Measurements from ENCODE around the gene EFCAB11. TPM values are rescaled to one million over a fixed set of nuclear protein-coding genes. Genes with fewer than 3 reads are reported as not detected.

EFCAB11 gene
- total RNA-seq, 1 experiment from 2014 or later, result 18.1 TPM

GRCh38 chr14:89849931-89850330 is 104.6 kb downstream of the EFCAB11 start:
- Histone ChIP-seq H3K27me3 (ENCODE audit: insufficient read depth, low read length) (no peaks in the 10 kb centered on the region), H4K20me1 (ENCODE audit: insufficient read depth) (no peaks in the 10 kb centered on the region), H3K9me3 (ENCODE audit: control insufficient read depth in 1 of 2, insufficient read depth in 1 of 2, low read depth in 1 of 2, low read length in 2 of 2) (no peaks in the 10 kb centered on the region), H3K4me2 (ENCODE audit: low read length) (no peak overlapping the region), H3K79me2 (ENCODE audit: insufficient read depth, low read length) (no peaks in the 10 kb centered on the region), H3K4me1 (ENCODE audit: control insufficient read depth in 1 of 2, insufficient read depth in 2 of 2, low read length in 2 of 2) (no peaks in the 10 kb centered on the region), H3K27ac (ENCODE audit: low read depth, low read length) (no peak overlapping the region), H3K36me3 (ENCODE audit: control insufficient read depth in 1 of 2, insufficient read depth in 2 of 2, low read length in 2 of 2) (no peaks in the 10 kb centered on the region), H3K9me2 (ENCODE audit: insufficient read depth) (no peaks in the 10 kb centered on the region), H2AFZ (ENCODE audit: low read depth, low read length, poor library complexity, severe bottlenecking) (no peak overlapping the region), H3K4me3 (replicated peaks in 1 of 2; ENCODE audit: low read depth in 1 of 2, low read length in 2 of 2) (no peak overlapping the region), H3K9ac (ENCODE audit: low read length) (no peak overlapping the region)
- no TSS peak for BruUV-seq (replicated peaks)
- ATAC-seq, result no peak
- ChIA-PET CTCF (no interaction called here), RAD21 (ENCODE audit: low non-redundant PET in 1 of 2, low total read pairs in 2 of 2, uncharacterized antibody in 2 of 2, unreplicated experiment in 2 of 2) (no interaction called here), POLR2A (no interaction called here)
- no peak for TF ChIP-seq REST (IDR thresholded peaks at IDR 0.05; ENCODE audit: low read depth)
- TF ChIP-seq ZBTB33 (IDR thresholded peaks at IDR 0.05; ENCODE audit: extremely low read depth, insufficient replicate concordance, low read length), result no peak
- TF ChIP-seq ZNF274 (IDR thresholded peaks at IDR 0.05; ENCODE audit: low read depth, low read length), result no peak
- no peak for TF ChIP-seq EZH2 (IDR thresholded peaks at IDR 0.05)
- TF ChIP-seq RAD21 (IDR thresholded peaks at IDR 0.05; ENCODE audit: low read depth), result no peak
- TF ChIP-seq CEBPB (IDR thresholded peaks at IDR 0.05; ENCODE audit: low read depth), result no peak
- no peak for TF ChIP-seq EGR1 (IDR thresholded peaks at IDR 0.05; ENCODE audit: low read depth)
- no peak for DNase-seq (ENCODE audit: low read depth, low spot score)
- intact Hi-C loops (cut with micrococcal nuclease), result no loop called here
